DOHH2 (cell line): Measurements from ENCODE around the gene BASP1.

Experiments used
- H3F3A ChIP-seq: fragments of 200-600 bp; sonication (generic), shearing (Covaris generic); 2 replicates; pipeline ENCODE4 v1.6.0; 2016; ENCODE audit warnings: antibody characterized with exemption, mild to moderate bottlenecking; ENCODE audit not compliant: control insufficient read depth, insufficient read depth
- H3K27ac ChIP-seq: fragments of 200-600 bp; sonication (generic); 2 replicates; pipeline ENCODE4 v1.5.1; 2014; ENCODE audit warnings: low read depth, mild to moderate bottlenecking, low read length, moderate library complexity
- H3K27me3 ChIP-seq: fragments of 200-600 bp; sonication (generic); 2 replicates; pipeline ENCODE4 v1.6.1; 2014; ENCODE audit warnings: mild to moderate bottlenecking, low read length, mixed read lengths; ENCODE audit not compliant: control insufficient read depth
- H3K36me3 ChIP-seq: fragments of 200-600 bp; sonication (generic); 2 replicates; pipeline ENCODE4 v1.6.1; 2014; ENCODE audit warnings: mild to moderate bottlenecking, low read length, moderate library complexity, mixed read lengths; ENCODE audit not compliant: control insufficient read depth
- H3K4me1 ChIP-seq: fragments of 200-600 bp; sonication (generic); 2 replicates; pipeline ENCODE4 v1.6.1; 2014; ENCODE audit warnings: mild to moderate bottlenecking, low read length, mixed read lengths; ENCODE audit not compliant: control insufficient read depth
- H3K4me2 ChIP-seq: fragments of 200-600 bp; sonication (generic); 2 replicates; pipeline ENCODE4 v1.6.0; 2014; ENCODE audit warnings: mild to moderate bottlenecking, low read length, moderate library complexity
- H3K4me3 ChIP-seq: fragments of 200-600 bp; sonication (generic); 2 replicates; pipeline ENCODE4 v1.5.1; 2014; ENCODE audit warnings: mild to moderate bottlenecking, low read length, mixed read lengths
- H3K79me2 ChIP-seq: fragments of 200-600 bp; sonication (generic); 2 replicates; pipeline ENCODE4 v1.6.1; 2014; ENCODE audit warnings: mild to moderate bottlenecking, low read length, mixed read lengths; ENCODE audit not compliant: control insufficient read depth
- H3K9me2 ChIP-seq: fragments of 200-600 bp; sonication (generic); replicated peaks from 2 replicates; pipeline ENCODE4 v1.6.1; 2014; ENCODE audit warnings: mild to moderate bottlenecking, low read length, mixed read lengths; ENCODE audit not compliant: control insufficient read depth
- H3K9me3 ChIP-seq: fragments of 200-600 bp; sonication (generic); 2 replicates; pipeline ENCODE4 v1.6.1; 2014; ENCODE audit warnings: antibody characterized with exemption, low read length, mixed read lengths; ENCODE audit not compliant: control insufficient read depth, insufficient read depth
- H4K20me1 ChIP-seq: fragments of 200-600 bp; sonication (generic); 2 replicates; pipeline ENCODE4 v1.6.0; 2014; ENCODE audit warnings: low read depth, mild to moderate bottlenecking, antibody characterized with exemption, low read length, moderate library complexity; ENCODE audit not compliant: control insufficient read depth, insufficient read depth
- CTCF ChIP-seq: fragments of 200-600 bp; sonication (generic); IDR thresholded peaks from one replicate; pipeline ENCODE4 v1.5.1; 2014; ENCODE audit warnings: antibody characterized with exemption, mild to moderate bottlenecking, low read depth, low read length; ENCODE audit not compliant: poor library complexity, severe bottlenecking
- EZH2phosphoT487 ChIP-seq: fragments of 200-600 bp; sonication (generic); IDR thresholded peaks from 2 replicates; pipeline ENCODE4 v1.6.1; 2017; ENCODE audit warnings: borderline replicate concordance, mild to moderate bottlenecking, antibody characterized with exemption, low read length, moderate library complexity, mixed read lengths

Gene BASP1

GRCh38 chr5:17235731-17236330, 18.4 kb downstream of the BASP1 start:
- Histone ChIP-seq H3K36me3 (peaks cover 10% of the 10 kb centered on the region), H3K27me3 (no peaks in the 10 kb centered on the region), H3K4me1 (peaks cover 20% of the 10 kb centered on the region)

GRCh38 chr5:17238521-17239041, 21.1 kb downstream of the BASP1 start:
- no peaks in the 10 kb centered on the region for H3K9me2 ChIP-seq
- no peaks in the 10 kb centered on the region for H3K9me3 ChIP-seq
- no peak overlapping the region for H3K4me3 ChIP-seq
- H3K79me2 ChIP-seq: peaks cover 72% of the 10 kb centered on the region
- no peak overlapping the region for H3K4me2 ChIP-seq
- no peaks in the 10 kb centered on the region for H4K20me1 ChIP-seq
- H3K36me3 ChIP-seq: no peaks in the 10 kb centered on the region; the same call in 1 of the 2 replicates
- TF ChIP-seq EZH2phosphoT487 (no peak), CTCF (no peak)
- peaks cover 23% of the 10 kb centered on the region for H3K4me1 ChIP-seq
- H3F3A ChIP-seq: no peaks in the 10 kb centered on the region
- no peak overlapping the region for H3K27ac ChIP-seq
- no peaks in the 10 kb centered on the region for H3K27me3 ChIP-seq

More at GRCh38 chr5:17235731-17236330, 18.4 kb downstream of the BASP1 start:
- Histone ChIP-seq H3K4me3 (no peak overlapping the region), H3F3A (no peaks in the 10 kb centered on the region), H4K20me1 (no peaks in the 10 kb centered on the region), H3K9me2 (no peaks in the 10 kb centered on the region), H3K9me3 (no peaks in the 10 kb centered on the region), H3K79me2 (peaks cover 72% of the 10 kb centered on the region), H3K4me2 (no peak overlapping the region), H3K27ac (no peak overlapping the region)
- TF ChIP-seq EZH2phosphoT487: no peak
- TF ChIP-seq CTCF: no peak

GRCh38 chr5:17239953-17240352, 22.5 kb downstream of the BASP1 start:
- H3K27ac ChIP-seq: no peak overlapping the region

More at GRCh38 chr5:17239953-17240352, 22.5 kb downstream of the BASP1 start:
- no peak overlapping the region for H3K4me3 ChIP-seq
- H3K79me2 ChIP-seq: peaks cover 68% of the 10 kb centered on the region
- no peaks in the 10 kb centered on the region for H3K27me3 ChIP-seq
- H3F3A ChIP-seq: no peaks in the 10 kb centered on the region
- H3K4me2 ChIP-seq: no peak overlapping the region
- H3K4me1 ChIP-seq: peaks cover 17% of the 10 kb centered on the region
- no peaks in the 10 kb centered on the region for H3K9me2 ChIP-seq
- no peaks in the 10 kb centered on the region; the same call in 1 of the 2 replicates for H3K36me3 ChIP-seq
- TF ChIP-seq CTCF (no peak), EZH2phosphoT487 (no peak)
- no peaks in the 10 kb centered on the region for H3K9me3 ChIP-seq
- H4K20me1 ChIP-seq: no peaks in the 10 kb centered on the region
